NCI-H1694 (cell line): ENCODE measurements around the gene S100A4.
"Not testable (repeated sequence)": the region's sequence is repeated elsewhere in the genome, so short reads cannot be mapped to it uniquely, and the experiment has no call there.

ENCODE experiments used
- DNase-seq: peaks from one replicate; lab custom pipeline; 2025; lab: John Stamatoyannopoulos, UW

Gene S100A4

DNA sequence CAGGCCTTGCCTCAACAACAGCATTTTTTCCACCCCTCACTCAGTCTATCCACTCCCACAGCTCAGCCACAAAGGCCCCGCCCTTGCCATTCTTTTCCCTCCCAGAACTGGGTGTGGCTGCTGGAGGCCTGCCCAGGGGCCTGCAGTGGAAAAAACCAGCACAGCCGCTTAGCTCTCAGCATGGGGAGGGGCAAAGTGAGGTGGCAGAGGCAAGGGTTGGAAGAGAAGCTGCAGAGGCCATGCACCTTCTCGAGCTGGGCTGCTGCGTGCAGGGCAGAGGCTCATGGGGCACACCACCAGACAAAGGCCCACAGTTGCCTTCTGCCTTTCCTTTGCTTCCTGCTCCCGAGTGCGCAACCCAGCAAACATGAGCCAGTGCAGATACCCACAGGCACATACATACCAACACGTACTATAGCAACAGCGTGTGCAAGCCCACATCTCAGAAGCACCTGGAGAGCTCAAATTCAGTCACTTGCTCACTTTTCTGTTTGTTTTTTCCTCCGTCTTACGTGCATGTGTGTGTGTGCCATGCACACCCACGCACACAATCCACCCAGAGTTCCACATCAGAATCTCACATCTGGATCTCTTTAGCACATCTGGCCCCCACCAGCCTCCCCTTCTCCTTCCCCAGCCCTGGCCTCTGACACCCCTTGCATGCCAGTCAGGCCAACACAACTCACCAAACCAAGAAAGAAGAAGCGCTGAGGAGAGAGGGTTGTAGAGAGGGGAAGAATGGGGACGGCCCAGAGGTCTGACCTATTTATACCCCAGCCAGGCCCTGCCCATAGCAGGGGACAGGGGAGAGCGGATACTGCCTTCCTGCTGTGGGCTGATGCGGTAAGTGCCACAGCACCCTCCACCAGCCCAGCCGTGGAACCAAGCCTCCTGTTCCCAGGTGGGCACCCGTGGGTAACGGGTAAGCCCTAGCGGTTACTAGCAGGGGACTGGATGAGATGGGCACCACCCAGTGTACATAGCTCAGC, at the start of gene S100A4:
S100A4 (minus strand) TSS at position 740 of the 989 bp plus-strand sequence. CDS start 1,012 bp downstream, outside the sequence.
- peak; percentile 98 for DNase-seq

GRCh38 chr1:153592748-153593147, 47.1 kb upstream of the S100A4 start:
- no peak for DNase-seq

- DNase-seq = no peak
Observed at GRCh38 chr1:153588482-153588881, 42.9 kb upstream of the S100A4 start.

- DNase-seq = not testable (repeated sequence)
Observed at GRCh38 chr1:153588033-153588432, 42.4 kb upstream of the S100A4 start.

GRCh38 chr1:153587314-153587713, 41.7 kb upstream of the S100A4 start:
- no peak for DNase-seq

DNA sequence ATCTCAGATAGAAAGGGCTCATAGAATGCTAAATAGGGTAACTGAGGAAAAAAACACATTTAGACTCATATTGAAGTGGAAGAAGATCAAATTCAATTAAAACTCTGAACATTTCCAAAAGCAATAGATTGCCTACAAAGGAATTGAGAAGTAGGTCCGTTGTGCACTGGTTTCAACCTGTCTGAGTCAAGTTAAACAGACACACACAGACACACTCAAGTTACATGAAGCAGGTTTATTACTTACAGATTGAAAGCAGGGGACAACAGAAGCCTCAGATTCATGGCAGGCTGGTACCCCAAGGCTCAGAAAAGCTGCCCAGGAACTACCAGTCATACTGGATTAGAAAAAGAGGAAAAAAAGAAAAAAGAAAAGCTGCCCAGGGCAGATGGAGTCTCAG, 40.7 kb upstream of the S100A4 start:
- no peak for DNase-seq

- no peak for DNase-seq
Observed at GRCh38 chr1:153585006-153585405, 39.4 kb upstream of the S100A4 start.

DNA sequence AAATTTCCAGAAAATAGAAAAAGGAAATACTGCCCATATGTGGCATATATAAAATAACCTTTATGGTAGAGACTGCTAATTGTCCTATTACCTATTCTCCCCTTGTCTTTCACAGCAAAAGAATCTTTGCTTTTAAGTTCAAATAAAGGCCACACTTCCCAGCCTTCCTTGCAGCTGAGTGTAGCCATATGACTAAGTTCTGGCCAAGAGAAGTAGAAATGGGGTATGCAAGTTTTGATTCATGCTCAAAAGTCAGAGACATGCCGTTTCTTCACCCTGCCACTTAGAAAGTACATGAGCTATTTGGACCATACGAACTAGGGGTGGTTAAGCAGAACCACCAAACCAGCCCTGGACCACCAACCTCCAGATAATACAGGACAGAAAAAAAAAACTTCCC, 38.4 kb upstream of the S100A4 start:
- no peak for DNase-seq

DNA sequence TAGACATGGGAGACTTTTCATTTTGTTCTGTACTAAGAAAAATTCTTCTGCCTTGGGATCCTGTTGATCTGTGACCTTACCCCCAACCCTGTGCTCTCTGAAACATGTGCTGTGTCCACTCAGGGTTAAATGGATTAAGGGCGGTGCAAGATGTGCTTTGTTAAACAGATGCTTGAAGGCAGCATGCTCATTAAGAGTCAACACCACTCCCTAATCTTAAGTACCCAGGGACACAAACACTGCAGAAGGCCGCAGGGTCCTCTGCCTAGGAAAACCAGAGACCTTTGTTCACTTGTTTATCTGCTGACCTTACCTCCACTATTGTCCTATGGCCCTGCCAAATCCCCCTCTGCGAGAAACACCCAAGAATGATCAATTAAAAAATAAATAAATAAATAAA, 37.9 kb upstream of the S100A4 start:
- not testable (repeated sequence) for DNase-seq

DNA sequence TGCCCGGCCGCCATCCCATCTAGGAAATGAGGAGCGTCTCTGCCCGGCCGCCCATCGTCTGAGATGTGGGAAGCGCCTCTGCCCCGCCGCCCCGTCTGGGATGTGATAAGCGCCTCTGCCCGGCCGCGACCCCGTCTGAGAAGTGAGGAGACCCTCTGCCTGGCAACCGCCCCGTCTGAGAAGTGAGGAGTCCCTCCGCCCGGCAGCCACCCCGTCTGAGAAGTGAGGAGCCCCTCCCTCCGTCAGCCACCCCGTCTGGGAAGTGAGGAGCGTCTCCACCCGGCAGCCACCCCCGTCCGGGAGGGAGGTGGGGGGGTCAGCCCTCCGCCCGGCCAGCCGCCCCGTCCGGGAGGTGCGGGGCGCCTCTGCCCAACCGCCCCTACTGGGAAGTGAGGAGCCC, 37.2 kb upstream of the S100A4 start:
- not testable (repeated sequence) for DNase-seq

DNA sequence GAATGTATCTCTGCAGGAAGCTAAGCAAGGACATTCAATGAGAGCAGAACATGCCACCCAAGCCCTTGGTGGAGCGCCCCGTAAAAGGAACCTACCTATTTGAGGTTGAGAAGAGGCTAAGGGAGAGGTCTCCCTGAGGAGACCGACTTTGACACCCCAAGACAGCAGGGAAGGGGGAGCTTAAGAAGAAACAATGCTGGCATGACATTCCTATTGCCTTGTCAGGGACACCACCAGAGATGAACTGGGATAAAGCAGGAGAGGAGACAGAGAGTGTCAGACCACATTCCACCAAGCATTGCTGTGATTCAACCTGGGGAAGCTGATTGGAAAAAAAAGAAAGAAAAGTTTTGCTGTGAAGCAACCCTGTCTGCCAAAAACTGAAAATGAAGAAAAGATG, 33.3 kb upstream of the S100A4 start:
- no peak for DNase-seq

GRCh38 chr1:153578490-153578889, 32.9 kb upstream of the S100A4 start:
- no peak for DNase-seq

DNA sequence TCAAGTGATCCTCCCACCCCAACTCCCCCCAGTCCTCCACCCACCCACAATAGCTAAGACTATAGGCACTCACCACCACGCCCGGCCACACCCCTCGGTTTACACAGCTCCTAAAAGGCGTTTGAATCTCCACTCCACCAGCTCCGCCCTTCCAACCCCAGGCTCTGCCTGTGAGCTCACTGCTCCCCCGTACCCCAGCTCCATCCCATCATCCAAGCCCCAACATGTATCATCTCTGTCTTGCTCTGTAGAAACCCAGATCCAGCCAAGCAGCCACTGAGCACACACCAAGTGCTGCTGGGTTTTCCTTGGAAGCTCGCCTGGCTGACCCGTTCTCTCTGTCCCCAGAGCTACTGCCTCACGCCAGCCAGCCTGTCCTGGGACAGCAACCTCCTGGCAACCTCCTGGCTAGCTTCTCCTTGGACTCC, 32.0 kb upstream of the S100A4 start:
- DNase-seq = no peak

DNA sequence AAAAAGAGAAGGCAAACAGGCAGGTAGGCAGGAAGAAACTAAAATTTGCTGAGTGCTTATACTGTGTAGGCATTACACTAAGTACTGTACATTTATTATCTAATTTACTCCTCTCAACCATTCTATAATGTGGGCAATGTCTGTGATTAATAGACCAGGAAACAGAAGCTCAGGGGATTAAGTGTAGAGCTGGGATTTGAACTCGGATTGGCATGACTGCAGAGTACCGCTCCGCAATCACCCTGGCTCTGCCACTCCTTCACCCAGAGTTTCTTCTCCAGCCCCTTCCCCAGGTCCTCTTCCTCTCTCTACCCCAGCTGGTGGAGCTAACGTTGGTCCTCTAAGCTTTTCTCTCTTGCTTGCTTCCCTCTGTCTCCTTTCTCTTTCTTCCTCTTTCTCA, 31.5 kb upstream of the S100A4 start:
- DNase-seq = no peak

GRCh38 chr1:153575497-153575896, 29.9 kb upstream of the S100A4 start:
- not testable (repeated sequence) for DNase-seq

DNA sequence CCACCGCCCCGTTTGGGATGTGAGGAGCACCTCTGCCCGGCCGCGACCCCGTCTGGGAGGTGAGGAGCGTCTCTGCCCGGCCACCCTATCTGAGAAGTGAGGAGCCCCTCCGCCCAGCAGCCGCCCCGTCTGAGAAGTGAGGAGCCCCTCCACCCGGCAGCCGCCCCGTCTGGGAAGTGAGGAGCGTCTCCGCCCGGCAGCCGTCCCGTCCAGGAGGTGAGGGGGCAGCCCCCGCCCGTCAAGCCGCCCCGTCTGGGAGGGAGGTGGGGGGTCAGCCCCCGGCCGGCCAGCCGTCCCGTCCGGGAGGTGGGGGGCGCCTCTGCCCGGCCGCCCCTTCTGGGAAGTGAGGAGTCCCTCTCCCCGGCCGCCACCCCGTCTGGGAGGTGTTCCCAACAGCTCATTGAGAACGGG, 29.5 kb upstream of the S100A4 start:
- not testable (repeated sequence) for DNase-seq

DNA sequence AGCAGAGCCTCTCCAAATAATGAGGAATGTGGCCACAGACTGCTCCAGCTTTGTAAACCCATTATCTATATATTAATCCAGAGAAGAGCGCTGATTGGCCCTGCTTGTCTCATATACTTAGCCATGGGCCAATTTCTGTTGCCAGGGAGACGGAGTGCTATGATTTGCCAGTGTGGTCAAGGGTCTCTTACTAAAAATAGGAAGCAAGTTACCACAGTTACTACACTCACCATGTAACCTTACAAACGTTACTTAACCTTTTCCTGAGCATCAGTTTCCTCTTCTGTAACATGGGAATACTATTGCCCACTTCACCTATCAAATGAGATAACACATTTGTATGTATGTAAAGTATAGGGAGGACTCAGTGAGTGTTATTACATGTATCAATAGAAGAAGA, 27.7 kb upstream of the S100A4 start:
- DNase-seq = no peak

DNA sequence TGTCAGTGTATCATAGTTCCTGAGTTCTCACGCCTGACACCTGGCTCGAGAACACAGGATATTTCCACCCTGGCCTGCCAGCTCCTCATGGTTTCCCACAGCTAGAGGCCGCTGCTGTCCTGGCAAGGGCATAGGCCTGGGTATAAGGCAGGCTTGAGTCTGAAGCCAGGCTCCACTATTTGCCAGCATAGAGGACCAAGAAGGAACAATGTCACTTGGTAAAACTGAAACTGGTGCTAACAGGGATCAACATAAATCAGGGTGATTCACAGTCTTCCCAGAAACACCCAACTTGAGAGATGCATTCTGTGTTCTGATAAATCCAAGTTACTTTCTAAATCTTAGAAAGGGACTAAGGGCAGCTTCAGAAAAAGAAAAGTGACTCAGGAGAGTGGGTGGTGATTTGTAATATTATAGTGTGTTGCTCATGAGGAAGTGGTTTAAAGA, 27.0 kb upstream of the S100A4 start:
- DNase-seq = peak; percentile 36

- no peak for DNase-seq
Observed at GRCh38 chr1:153571706-153572105, 26.1 kb upstream of the S100A4 start.

- DNase-seq = no peak
Observed at GRCh38 chr1:153570874-153571273, 25.3 kb upstream of the S100A4 start.

GRCh38 chr1:153569465-153569864, 23.9 kb upstream of the S100A4 start:
- no peak for DNase-seq

DNA sequence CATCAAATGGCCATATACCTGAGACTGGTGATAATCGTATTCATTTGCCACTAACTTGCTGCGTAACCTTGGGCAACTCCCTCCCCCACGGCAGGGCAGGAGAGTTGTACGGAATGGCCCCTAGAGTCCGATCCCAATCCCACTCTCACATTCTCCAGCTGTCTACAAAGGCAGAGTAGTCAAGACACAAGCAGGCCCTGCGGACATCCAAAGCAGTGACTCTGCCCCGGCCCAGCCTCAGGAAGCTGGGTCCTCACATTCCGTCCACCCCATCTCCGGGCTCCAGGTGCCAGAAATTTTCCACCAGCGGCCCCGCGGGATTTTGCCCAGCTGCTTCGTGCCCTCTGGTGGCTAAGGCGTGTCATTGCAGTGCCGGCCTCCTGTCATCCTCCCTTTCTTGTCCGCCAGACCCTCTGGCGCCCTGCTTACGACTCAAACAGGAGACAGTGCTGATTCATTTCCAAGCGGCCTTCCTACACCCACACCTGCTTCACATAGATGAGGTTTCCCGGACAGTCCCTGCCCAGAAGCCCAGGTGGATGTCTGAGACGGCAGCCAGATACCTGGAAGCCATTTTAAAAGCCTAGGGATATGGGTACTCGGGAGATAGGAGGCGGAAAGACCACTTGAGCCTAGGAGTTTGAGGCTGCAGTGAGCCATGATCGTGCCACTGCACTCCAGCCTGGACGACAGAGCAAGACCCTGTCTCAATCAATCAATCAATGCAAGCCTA, 22.9 kb upstream of the S100A4 start:
- DNase-seq = peak; percentile 91
